HG02759 (cell line): ENCODE measurements around the gene MSH6.

Source experiments
- ATAC-seq: cut with Tn5 transposase; IDR thresholded peaks from one replicate; pipeline ENCODE4 v1.9.1; 2021; ENCODE audit warnings: mild to moderate bottlenecking, moderate library complexity; ENCODE audit not compliant: unreplicated experiment

MSH6 gene

DNA sequence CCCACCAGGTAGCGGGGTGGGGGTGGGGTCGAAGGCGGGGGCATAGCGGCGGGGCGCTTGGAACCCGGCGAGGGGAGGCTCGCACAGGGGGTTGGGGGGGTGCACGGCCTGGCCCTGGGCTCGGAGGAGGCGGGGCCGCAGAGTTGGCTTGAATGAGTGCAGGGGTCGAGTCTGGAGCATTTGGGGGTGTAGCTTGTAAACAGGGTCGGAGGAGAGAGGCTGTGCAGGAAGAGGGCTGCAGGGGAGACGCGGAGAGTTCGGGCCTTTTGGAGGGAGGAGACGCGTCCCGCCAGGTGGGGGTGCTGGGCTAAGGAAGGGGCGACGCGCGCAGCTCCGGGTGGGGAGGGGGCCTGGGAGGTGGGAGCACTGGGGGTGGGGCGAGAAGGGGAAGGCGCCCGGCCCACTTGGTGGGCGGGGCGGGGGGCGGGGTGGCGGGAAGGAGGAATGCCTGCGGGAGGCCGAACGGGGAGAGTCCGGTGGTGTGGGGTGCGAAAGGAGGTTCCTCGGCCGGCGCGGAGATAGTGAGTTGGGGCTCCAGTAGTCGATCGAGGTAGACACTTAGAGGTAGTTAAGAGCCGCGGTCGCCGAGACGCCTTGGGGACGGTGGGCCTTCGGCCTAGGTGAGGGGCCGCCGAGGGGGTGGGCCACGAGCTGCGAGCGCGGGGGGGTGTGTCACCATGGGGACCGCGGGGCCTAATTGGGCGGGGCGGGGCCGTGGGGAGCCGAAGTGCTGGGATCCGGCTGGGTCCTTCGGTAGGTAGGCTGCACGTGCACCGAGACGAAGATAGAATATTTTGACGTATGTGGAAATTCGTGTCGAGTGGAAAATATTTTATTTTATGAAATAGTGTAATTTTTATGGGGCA lies 774 bp downstream of the MSH6 start:
- ATAC-seq, result peak; percentile 24

DNA sequence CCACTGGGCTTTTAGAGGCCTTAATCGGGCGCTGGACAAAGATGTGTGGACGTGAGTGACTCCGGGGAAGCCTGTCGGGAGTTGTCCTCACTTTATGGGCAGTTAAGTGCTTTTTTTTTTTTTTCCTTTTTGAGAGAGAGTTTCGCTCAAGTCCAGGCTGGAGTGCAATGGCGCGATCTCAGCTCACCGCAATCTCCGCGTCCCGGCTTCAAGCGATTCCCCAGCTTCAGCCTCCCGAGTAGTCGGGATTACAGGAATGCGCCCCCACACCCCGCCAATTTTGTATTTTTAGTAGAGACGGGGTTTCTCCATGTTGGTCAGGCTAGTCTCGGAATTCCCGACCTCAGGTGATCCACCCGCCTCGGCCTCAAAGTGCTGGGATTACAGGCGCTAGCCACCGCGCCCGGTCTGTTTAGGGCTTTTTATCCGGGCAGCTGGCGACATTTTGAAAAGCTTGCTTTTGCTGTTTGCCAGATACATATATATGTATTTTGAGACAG lies 1.5 kb downstream of the MSH6 start:
- ATAC-seq, result no peak

DNA sequence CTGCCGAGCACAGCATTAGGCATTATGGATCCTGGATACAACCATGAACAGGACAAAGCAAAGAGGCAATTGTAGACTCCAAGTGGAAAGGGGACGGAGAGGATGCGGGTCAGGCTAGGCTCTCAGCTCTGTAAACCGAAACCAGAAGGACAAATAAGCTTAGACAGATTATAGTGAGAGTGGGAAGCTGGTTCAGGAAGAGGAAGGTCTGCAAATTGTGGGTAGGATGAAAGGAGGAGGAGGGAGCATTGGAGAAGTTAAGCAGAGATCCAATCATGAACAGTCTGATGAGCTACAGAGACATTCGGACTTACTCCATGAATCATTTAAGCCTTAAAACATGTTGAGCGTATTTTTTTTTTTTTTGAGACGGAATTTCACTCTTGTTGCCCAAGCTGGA lies 3.0 kb downstream of the MSH6 start:
- ATAC-seq, result no peak

DNA sequence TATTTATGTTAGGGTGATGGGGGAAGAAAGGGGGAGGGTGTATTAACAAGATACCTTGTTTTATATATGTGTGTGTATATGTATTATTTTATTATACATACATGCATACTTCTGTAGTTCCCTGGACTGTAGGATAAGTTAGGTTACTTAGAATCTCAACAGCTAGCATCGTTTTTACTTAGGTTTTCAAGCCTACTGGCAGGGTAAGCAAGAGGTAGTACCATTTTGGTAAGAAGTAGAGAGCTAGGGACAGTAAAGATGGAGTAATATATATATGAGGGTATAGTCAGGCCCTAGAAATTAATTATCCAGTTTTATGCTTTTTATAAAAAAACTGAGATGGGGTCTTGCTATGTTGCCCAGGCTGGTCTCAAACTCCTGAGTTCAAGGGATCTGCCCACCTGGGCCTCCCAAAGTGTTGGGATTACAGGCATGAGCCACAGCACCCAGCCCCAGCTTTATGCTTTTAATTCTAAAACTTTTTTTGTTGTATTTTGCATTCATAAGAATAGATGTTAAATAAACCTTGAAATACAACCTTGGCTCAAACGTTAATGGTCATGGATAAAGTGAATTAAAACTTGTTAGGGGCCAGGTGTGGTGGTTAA lies 13.2 kb downstream of the MSH6 start:
- no peak for ATAC-seq

DNA sequence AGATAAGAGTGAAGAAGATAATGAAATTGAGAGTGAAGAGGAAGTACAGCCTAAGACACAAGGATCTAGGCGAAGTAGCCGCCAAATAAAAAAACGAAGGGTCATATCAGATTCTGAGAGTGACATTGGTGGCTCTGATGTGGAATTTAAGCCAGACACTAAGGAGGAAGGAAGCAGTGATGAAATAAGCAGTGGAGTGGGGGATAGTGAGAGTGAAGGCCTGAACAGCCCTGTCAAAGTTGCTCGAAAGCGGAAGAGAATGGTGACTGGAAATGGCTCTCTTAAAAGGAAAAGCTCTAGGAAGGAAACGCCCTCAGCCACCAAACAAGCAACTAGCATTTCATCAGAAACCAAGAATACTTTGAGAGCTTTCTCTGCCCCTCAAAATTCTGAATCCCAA lies 15.7 kb downstream of the MSH6 start:
- no peak for ATAC-seq

DNA sequence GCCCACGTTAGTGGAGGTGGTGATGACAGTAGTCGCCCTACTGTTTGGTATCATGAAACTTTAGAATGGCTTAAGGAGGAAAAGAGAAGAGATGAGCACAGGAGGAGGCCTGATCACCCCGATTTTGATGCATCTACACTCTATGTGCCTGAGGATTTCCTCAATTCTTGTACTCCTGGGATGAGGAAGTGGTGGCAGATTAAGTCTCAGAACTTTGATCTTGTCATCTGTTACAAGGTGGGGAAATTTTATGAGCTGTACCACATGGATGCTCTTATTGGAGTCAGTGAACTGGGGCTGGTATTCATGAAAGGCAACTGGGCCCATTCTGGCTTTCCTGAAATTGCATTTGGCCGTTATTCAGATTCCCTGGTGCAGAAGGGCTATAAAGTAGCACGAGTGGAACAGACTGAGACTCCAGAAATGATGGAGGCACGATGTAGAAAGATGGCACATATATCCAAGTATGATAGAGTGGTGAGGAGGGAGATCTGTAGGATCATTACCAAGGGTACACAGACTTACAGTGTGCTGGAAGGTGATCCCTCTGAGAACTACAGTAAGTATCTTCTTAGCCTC lies 16.2 kb downstream of the MSH6 start:
- no peak for ATAC-seq

DNA sequence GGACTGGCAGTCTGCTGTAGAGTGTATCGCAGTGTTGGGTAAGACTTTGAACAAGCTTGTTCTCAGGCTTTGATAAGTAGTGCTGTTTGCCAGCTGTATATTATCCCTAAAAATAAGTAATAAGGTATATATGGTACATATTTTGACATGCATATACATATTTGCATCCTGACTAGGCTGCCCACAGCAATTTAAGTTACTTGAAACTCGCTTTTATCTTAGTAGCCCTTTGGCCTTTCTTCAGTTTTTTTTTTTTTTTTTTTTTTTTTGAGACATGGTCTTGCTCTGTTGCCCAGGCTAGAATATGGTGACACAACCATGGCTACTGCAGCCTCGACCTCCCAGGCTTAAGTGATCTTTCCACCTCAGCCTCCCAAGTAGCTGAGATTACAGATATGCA lies 18.2 kb downstream of the MSH6 start:
- no peak for ATAC-seq

DNA sequence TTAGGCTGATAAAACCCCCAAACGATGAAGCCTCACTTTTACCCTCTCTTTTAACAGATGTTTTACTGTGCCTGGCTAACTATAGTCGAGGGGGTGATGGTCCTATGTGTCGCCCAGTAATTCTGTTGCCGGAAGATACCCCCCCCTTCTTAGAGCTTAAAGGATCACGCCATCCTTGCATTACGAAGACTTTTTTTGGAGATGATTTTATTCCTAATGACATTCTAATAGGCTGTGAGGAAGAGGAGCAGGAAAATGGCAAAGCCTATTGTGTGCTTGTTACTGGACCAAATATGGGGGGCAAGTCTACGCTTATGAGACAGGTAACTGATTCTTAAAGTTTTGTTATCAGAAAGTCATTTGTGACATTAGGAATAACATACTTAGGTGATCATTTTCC lies 20.4 kb downstream of the MSH6 start:
- ATAC-seq, result no peak

DNA sequence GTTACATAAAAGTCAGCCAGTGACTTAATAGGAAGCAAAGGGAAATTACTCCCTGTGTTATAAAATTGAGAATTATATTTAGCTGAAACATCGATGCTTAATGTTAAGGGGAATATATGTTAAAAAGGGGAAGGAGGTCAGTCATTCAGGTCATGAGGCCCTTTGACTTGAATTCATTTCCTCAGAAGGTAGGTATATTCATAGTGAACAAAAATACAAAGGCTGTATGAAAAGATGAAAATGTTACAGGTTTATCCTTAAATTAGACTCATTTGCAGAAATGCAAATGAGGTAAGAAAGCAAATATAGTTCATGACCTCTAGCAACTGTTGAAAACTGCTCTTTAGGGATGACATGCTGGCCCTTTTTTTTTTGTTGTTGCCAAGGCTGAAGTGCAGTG lies 20.8 kb downstream of the MSH6 start:
- ATAC-seq, result no peak

DNA sequence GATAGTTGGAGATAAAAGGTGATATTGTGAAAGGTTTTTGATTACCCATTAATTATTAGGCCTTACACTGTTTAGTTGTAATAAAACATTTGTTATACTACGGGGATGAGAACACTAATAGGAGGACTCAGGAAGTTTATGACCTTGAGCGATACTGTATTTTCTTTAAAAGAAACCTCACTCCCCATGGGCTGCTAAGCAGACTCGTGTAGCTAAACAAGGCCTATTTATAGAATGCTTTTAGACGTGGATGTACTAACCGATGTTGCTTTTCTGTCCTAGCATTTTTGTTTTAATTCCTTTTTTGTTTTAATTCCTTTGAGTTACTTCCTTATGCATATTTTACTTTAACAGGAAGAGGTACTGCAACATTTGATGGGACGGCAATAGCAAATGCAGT lies 22.9 kb downstream of the MSH6 start:
- ATAC-seq, result no peak

DNA sequence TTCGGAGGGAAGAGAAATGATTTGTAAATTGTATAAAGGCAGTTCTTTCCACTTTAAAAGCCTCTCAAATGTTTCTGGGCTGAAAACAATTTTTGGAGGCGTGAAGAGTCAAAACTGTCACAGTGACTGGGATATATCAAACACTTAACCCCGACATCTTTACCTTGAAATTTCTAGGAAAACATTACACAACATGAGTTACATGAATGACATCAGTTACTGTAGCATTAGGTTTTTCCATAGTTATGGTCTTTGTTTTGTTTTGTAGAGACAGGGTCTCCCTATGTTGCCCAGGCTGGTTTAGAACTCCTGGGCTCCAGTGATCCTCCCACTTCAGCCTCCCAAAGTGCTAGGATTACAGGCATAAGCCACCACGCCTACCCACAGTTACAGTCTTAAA lies 25.7 kb downstream of the MSH6 start:
- ATAC-seq, result no peak

DNA sequence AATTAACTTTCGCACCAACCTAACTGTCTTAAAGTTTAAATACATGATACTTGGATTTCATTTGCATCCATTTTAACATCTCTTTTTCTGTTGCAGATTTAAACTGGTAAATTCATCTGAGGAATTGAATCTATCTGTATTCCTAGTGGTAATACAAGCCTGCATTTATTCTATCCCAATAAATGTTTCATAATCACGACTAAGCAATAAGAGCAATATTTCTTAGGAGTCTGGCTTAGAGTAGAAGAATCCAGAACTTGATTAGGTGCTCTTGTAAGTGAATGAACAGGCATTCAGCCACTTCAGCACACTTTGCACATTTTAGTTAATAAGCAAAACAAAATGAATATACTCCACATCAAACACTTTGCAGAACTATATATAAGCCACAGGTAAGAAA lies 27.0 kb downstream of the MSH6 start:
- ATAC-seq, result no peak

DNA sequence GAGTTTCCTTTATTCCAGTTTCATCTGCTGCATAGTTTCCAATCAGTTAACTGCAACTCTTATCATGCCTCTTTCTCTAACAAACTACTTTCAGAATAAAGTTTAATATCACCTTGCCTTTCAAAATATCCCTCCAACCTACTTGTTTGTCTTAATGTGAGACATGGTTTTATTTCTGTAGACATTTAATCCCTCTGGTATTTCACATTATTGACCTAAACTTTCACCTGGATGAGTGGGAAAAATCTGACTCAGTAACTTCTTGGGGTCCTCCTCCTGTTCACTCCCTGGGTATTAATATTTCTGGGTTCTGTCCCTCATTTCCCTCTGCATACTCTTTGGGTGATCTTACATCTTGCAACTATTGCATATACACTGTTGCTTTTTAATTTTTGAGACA lies 27.9 kb downstream of the MSH6 start:
- ATAC-seq, result no peak

DNA sequence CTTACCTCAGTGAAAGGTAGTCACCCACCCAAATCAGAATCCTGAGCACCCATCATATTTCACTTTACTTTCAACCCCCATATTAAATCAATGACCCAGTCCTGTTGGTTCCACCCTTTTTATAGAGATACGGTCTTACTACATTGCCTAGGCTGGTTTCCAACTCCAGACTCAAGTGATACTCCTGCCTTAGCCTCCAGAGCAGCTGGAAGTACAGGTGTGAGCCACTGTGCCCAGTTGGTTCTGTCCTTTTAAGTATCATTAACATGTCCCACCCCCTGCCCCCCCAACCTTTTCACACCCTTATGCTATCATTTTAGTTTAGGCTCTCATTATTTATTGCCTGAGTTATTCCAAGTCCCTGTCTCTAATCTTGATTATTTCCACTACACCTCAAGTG lies 28.7 kb downstream of the MSH6 start:
- no peak for ATAC-seq

DNA sequence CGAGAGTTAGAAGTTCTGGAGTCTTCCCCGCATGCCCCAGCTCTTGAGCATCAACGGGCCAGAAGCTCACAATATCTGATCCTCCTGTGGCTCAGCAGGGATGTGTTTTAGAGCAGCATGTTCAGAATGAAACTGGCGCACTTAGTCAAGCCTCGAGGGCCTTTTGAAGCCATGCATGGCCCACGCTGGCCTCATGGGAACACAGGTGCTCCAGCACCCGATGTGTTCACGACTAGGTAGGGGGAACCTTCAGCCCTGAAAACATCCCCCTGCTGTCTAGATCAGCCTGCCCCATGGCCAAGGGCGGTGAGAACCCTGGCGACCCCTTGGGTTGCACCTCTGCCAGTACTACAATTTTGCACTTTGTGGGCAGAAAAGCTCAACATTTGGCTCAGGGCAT lies 32.8 kb downstream of the MSH6 start:
- ATAC-seq, result peak; percentile 74

DNA sequence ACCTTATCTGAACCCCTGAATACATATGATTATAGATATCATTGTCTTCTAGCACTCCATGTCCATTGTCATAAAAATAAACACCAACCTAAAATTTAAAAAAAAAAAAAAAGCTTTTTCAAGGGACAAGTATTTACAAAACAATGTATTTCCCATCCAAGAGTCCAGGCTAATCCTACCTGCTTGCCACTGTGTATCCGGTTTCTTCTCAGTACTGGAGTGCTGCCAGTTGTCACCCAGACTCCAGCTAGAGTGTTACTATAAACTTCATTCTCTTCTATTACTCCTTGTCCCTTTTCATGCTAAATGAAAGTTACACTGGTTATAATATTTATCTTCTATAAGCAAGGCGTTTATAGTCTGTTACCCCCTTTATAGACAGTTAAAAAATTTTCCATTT lies 35.8 kb downstream of the MSH6 start:
- no peak for ATAC-seq

DNA sequence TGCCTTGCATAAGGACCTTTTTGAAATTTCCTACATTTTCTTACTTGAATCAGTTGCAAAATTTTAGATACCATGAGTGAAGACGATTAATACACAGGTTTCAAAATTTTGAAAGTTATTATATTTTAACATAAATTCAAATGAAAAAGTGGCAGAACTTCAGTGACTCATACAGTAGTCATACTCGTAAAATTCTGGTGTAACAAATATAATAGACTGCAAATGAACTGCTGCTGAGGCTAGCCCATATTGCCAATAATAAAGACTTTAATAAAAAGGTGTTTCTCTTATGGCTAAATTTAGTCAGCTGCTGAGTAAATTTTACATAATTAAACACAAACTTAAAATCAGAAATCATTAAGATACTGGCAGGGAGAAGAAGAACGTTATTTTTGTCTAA lies 36.9 kb downstream of the MSH6 start:
- ATAC-seq, result no peak

DNA sequence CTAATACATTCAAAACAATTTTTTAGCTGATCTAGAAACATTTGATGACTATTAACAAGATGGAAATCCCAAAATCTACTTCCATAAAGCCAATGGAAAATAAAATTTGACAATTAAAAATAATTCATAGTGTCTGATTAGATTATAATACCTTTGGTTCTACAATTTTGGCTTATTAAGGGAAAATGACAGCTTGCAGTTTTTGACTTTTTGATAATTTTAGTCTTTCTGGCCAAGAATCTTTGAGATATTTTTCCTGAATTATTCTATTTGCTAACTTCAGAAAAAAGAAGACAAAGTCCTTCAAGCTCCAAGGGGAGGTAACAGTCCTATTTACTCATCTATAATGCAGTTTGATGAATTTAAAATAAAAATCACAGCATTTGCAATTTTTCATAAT lies 39.6 kb downstream of the MSH6 start:
- no peak for ATAC-seq

DNA sequence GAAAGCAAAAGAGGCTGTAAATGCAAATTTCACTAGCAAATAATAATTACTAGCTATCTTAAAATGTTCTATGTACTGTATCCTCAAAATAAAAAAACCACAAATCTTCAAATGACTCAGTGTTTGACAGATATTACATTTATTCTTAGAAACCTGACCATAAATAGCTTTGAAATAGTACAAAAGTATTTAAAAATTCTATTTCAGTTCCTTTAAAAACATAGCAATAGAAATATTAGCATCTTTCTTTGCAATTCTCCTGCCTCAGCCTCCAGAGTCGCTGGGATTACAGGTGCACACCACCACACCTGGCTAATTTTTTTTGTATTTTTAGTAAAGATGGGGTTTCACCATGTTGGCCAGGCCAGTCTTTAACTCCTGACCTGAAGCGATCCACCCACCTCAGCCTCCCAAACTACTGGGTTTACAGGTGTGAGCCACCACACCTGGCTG lies 50.6 kb downstream of the MSH6 start:
- peak; percentile 78 for ATAC-seq

DNA sequence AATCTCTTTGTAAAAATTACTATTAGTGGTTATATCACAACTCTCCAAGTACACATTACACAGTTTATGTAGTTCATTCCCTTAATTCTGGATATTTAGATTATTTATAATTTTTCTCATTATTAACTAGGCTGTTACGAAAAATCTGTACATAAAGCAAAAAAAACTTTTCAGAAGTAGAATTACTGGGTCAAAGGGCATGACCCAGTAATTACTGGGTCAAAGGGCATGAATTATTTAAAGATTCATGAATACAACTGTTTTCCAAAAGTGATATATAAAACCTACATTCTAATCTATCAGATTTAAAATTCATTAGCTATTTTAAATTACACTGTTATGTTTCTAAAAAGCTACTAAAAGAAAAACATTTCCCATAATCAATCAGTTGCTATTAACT lies 55.3 kb downstream of the MSH6 start:
- ATAC-seq, result no peak

DNA sequence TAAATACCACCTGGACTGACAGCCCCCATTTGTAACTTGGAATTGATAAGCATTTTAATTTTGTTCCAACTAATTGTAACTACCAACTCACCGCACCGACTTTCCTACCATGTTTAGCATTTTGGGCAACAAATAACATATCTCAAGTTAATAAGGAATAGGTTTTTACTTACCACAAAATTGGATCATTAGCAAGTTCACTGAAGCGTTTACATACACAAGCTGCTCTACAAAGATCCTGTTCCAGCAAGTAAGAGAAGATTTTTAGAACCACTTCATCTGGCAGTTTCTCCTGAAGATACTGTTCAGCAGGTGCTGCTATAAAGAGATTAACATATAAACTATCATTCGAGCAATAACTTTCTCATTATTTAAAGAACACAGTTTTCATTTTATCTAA lies 55.7 kb downstream of the MSH6 start:
- no peak for ATAC-seq

DNA sequence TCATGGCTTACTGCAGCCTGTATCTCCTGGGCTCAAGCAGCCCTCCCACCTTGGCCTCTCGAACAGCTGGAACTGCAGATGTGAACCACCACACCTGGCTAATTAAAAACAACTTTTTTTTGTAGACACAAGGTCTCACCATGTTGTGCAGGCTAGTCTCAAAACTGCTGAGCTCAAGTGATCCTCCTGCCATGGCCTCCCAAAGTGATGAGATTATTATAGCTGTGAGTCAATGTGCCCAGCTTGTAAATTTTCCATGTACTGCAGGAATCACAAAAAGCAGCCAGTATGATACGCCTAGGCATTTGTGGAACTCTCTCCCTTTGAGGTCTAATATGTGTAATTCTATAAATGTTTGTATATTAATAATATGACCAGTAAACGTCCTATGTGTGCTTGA lies 59.9 kb downstream of the MSH6 start:
- no peak for ATAC-seq
